RCC 7860 (cell line): ENCODE results near the gene NPDC1.
"Not testable (repeated sequence)": the region's sequence is repeated elsewhere in the genome, so short reads cannot be mapped to it uniquely, and the experiment has no call there.

Experiments used
- DNase-seq: peaks from one replicate; pipeline ENCODE4 v3.0.0-alpha.2; 2015; ENCODE audit warnings: low spot score
- FAIRE-seq: peaks from 2 replicates; lab custom pipeline; 2012; peaks lifted over from hg19 to GRCh38; lab: Jason Lieb, UNC

Gene NPDC1

GRCh38 chr9:137014776-137015539, 31.0 kb downstream of the NPDC1 start:
- DNase-seq (no peak), FAIRE-seq (no peak)

- no peak for DNase-seq
- no peak for FAIRE-seq
Measured at GRCh38 chr9:137014166-137014565, 31.8 kb downstream of the NPDC1 start.

- FAIRE-seq = no peak
- no peak for DNase-seq
Measured at GRCh38 chr9:137013571-137013940, 32.4 kb downstream of the NPDC1 start.

- FAIRE-seq (no peak), DNase-seq (no peak)
Measured at GRCh38 chr9:137012694-137013570, 33.0 kb downstream of the NPDC1 start.

GRCh38 chr9:137011907-137012675, 33.9 kb downstream of the NPDC1 start:
- FAIRE-seq = no peak
- no peak for DNase-seq

GRCh38 chr9:137011156-137011555, 34.8 kb downstream of the NPDC1 start:
- no peak for DNase-seq
- no peak for FAIRE-seq

- DNase-seq (no peak), FAIRE-seq (no peak)
Measured at GRCh38 chr9:137009938-137010732, 35.8 kb downstream of the NPDC1 start.

- DNase-seq = no peak
- FAIRE-seq = no peak
Measured at GRCh38 chr9:137009217-137009616, 36.8 kb downstream of the NPDC1 start.

- no peak for FAIRE-seq
- no peak for DNase-seq
Measured at GRCh38 chr9:137008312-137008711, 37.7 kb downstream of the NPDC1 start.

GRCh38 chr9:137007816-137008270, 38.1 kb downstream of the NPDC1 start:
- no peak for FAIRE-seq
- no peak for DNase-seq

GRCh38 chr9:137007108-137007815, 38.7 kb downstream of the NPDC1 start:
- FAIRE-seq (no peak), DNase-seq (no peak)

GRCh38 chr9:137006116-137007003, 39.6 kb downstream of the NPDC1 start:
- no peak for FAIRE-seq
- DNase-seq = no peak

- not testable (repeated sequence) for DNase-seq, FAIRE-seq
Measured at GRCh38 chr9:137004285-137004684, 41.7 kb downstream of the NPDC1 start.

- FAIRE-seq = no peak
- DNase-seq = no peak
Measured at GRCh38 chr9:137002646-137003041, 43.3 kb downstream of the NPDC1 start.

GRCh38 chr9:137001857-137002645, 43.9 kb downstream of the NPDC1 start:
- DNase-seq (no peak), FAIRE-seq (no peak)

- FAIRE-seq = no peak
- DNase-seq = no peak
Measured at GRCh38 chr9:137000177-137000930, 45.6 kb downstream of the NPDC1 start.

GRCh38 chr9:136997830-136998234, 48.1 kb downstream of the NPDC1 start:
- FAIRE-seq = no peak
- no peak for DNase-seq
